Fibroblast of lung (primary cell): ENCODE measurements around the gene ZDHHC1. TPM values are rescaled to one million over a fixed set of nuclear protein-coding genes. Genes with fewer than 3 reads are reported as not detected.

Experiments
- DNase-seq, 2 donors: peaks; one replicate each; pipeline versions ENCODE4 v3.0.0 to v3.0.0-alpha.2; 2010; ENCODE audit warnings: low read depth in 2 of 2
- H2AFZ ChIP-seq: 2 replicates; pipeline ENCODE4 v1.5.1; 2012; ENCODE audit warnings: low read length, control low read depth, inconsistent platforms
- H3K27ac ChIP-seq: 2 replicates; pipeline ENCODE4 v1.5.1; 2011; ENCODE audit warnings: low read length, control low read depth; ENCODE audit not compliant: insufficient read depth
- H3K27me3 ChIP-seq: 2 replicates; pipeline ENCODE4 v1.5.1; 2011; ENCODE audit warnings: mild to moderate bottlenecking, low read length; ENCODE audit not compliant: control insufficient read depth, insufficient read depth
- H3K36me3 ChIP-seq: 2 replicates; pipeline ENCODE4 v1.5.1; 2011; ENCODE audit warnings: low read length; ENCODE audit not compliant: control insufficient read depth, insufficient read depth
- H3K4me1 ChIP-seq: 2 replicates; pipeline ENCODE4 v1.5.1; 2011; ENCODE audit warnings: low read length; ENCODE audit not compliant: control insufficient read depth, insufficient read depth; ENCODE audit errors: extremely low read depth
- H3K4me2 ChIP-seq: 2 replicates; pipeline ENCODE4 v1.5.1; 2011; ENCODE audit warnings: low read length, control low read depth; ENCODE audit not compliant: insufficient read depth; ENCODE audit errors: extremely low read depth
- H3K4me3 ChIP-seq, 4 experiments: fragments of 200-600 bp in 1 of 4; sonication (generic) in 1 of 4; replicated peaks in 1 of 4; 2 replicates each; pipeline ENCODE4 v1.5.1; 2011 to 2016; ENCODE audit warnings: low read length in 4 of 4, low read depth in 3 of 4, mild to moderate bottlenecking in 3 of 4, control low read depth in 2 of 4, inconsistent platforms in 1 of 4, mixed read lengths in 1 of 4; ENCODE audit not compliant: insufficient read depth in 1 of 4; ENCODE audit errors: control extremely low read depth in 1 of 4
- H3K79me2 ChIP-seq: 2 replicates; pipeline ENCODE4 v1.5.1; 2012; ENCODE audit warnings: mild to moderate bottlenecking, low read length, inconsistent platforms; ENCODE audit not compliant: control insufficient read depth, insufficient read depth
- H3K9ac ChIP-seq: 2 replicates; pipeline ENCODE4 v1.5.1; 2011; ENCODE audit warnings: mild to moderate bottlenecking, low read length, control low read depth; ENCODE audit not compliant: insufficient read depth
- H3K9me3 ChIP-seq: 2 replicates; pipeline ENCODE4 v1.5.1; 2012; ENCODE audit warnings: low read depth, low read length; ENCODE audit not compliant: control insufficient read depth, insufficient read depth
- H4K20me1 ChIP-seq: 2 replicates; pipeline ENCODE4 v1.5.1; 2011; ENCODE audit warnings: low read length; ENCODE audit not compliant: control insufficient read depth, insufficient read depth; ENCODE audit errors: extremely low read depth
- EZH2 ChIP-seq: IDR thresholded peaks from 2 replicates; pipeline ENCODE4 v1.5.1; 2012; ENCODE audit warnings: low read length, control low read depth, mild to moderate bottlenecking; ENCODE audit errors: missing control alignments
- polyA plus RNA-seq, 2 donors: library from polyadenylated mRNA; depleted of rRNA in 1 of 2; stranded (reverse) in 1 of 2; unstranded in 1 of 2; fragments of >200 nt; gene quantifications; 2 replicates each; pipeline ENCODE4 v1.2.1, GENCODE V29; 2011 to 2012; ENCODE audit warnings: missing spikeins in 1 of 2
- total RNA-seq: library from RNA; depleted of rRNA; stranded (reverse); fragments of >200 nt; gene quantifications from 2 replicates; pipeline ENCODE4 v1.2.1, GENCODE V29; 2014
- TF ChIP-seq, protein P1 (sequence below), 2 donors: IDR thresholded peaks in 1 of 2; conservative IDR thresholded peaks in 1 of 2; 1 replicate in 1 of 2; 2 replicates in 1 of 2; pipeline ENCODE4 v1.5.1; 2011 to 2012; ENCODE audit warnings: low read length in 2 of 2, control low read depth in 1 of 2, inconsistent platforms in 1 of 2, low read depth in 1 of 2, mild to moderate bottlenecking in 1 of 2

Gene ZDHHC1
- total and polyA plus RNA-seq, 2 donors (not counting 1 experiment from before 2014, with no cell fraction given), result 2.7 to 6.4 TPM

DNA sequence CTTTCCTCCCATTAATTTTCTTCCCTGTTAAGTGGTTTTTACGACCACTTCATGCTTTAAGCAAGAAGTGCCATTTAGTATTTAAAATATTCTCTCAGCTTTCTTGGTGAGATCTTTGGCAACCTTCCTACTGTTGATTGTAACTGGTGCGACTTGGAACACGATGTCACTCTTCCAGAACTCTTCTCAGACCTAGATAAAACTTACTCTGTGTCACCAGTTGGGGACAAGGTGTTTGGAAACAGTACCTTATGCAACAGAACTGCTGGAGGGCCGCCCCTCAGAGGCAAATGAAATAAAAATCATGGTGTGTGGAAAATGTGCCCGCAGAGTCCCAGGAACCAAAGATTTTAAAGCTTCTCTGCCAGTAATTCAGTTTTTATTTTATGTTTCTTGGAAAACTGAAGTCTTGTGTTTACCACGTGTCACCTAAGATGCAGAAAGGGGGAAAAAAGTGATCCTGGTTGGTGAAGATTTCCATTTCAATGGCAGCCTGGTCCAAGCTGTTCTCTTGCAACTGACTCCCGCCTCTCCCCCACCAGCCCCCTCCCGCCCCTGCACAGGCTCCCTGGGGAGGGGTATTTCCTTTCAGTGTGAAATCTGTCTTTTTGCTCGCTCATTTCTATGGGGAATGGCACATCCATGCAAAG is 7.5 kb upstream of the ZDHHC1 start:
- Histone ChIP-seq H3K4me3 (no peak overlapping the region), H3K36me3 (no peaks in the 10 kb centered on the region), H3K4me2 (no peak overlapping the region), H3K79me2 (no peaks in the 10 kb centered on the region), H3K9me3 (no peaks in the 10 kb centered on the region), H3K9ac (no peak overlapping the region), H2AFZ (no peak overlapping the region), H3K27me3 (peaks cover 14% of the 10 kb centered on the region), H3K4me1 (no peaks in the 10 kb centered on the region), H4K20me1 (no peaks in the 10 kb centered on the region), H3K27ac (no peak overlapping the region)
- no peak for TF ChIP-seq EZH2
- TF ChIP-seq, protein P1, sequence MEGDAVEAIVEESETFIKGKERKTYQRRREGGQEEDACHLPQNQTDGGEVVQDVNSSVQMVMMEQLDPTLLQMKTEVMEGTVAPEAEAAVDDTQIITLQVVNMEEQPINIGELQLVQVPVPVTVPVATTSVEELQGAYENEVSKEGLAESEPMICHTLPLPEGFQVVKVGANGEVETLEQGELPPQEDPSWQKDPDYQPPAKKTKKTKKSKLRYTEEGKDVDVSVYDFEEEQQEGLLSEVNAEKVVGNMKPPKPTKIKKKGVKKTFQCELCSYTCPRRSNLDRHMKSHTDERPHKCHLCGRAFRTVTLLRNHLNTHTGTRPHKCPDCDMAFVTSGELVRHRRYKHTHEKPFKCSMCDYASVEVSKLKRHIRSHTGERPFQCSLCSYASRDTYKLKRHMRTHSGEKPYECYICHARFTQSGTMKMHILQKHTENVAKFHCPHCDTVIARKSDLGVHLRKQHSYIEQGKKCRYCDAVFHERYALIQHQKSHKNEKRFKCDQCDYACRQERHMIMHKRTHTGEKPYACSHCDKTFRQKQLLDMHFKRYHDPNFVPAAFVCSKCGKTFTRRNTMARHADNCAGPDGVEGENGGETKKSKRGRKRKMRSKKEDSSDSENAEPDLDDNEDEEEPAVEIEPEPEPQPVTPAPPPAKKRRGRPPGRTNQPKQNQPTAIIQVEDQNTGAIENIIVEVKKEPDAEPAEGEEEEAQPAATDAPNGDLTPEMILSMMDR (conservative IDR thresholded peaks at IDR 0.05 in 1 of 2, IDR thresholded peaks at IDR 0.05 in 1 of 2; ENCODE audit: low read depth in 1 of 2, low read length in 2 of 2), result no peak
- no peak for DNase-seq

DNA sequence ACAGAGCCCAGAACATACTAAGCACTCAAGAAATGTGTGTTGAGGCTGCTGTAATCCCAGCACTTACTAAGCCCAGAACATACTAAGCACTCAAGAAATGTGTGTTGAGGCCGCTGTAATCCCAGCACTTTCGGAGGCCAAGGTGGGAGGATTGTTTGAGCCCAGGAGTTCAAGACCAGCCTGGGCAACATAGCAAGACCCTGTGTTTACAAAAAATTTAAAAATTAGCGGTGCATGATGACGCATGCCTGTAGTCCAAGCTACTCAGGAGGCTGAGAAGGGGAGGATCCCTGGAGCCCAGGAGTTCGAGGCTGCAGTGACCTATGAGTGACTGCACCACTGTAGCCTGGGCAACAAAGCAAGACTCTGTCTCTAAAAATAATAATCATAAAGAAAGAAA is 6.7 kb upstream of the ZDHHC1 start:
- no peak overlapping the region for H3K9ac ChIP-seq
- H3K4me1 ChIP-seq, result no peaks in the 10 kb centered on the region
- H3K79me2 ChIP-seq, result no peaks in the 10 kb centered on the region
- H3K27ac ChIP-seq, result no peak overlapping the region
- no peak overlapping the region for H2AFZ ChIP-seq
- no peak for TF ChIP-seq EZH2
- TF ChIP-seq, protein P1 (conservative IDR thresholded peaks at IDR 0.05 in 1 of 2, IDR thresholded peaks at IDR 0.05 in 1 of 2; ENCODE audit: low read depth in 1 of 2, low read length in 2 of 2), result no peak
- no peak overlapping the region for H3K4me3 ChIP-seq
- no peaks in the 10 kb centered on the region for H4K20me1 ChIP-seq
- no peak overlapping the region for H3K4me2 ChIP-seq
- no peaks in the 10 kb centered on the region for H3K36me3 ChIP-seq
- no peak for DNase-seq
- H3K27me3 ChIP-seq, result peaks cover 11% of the 10 kb centered on the region
- H3K9me3 ChIP-seq, result no peaks in the 10 kb centered on the region

DNA sequence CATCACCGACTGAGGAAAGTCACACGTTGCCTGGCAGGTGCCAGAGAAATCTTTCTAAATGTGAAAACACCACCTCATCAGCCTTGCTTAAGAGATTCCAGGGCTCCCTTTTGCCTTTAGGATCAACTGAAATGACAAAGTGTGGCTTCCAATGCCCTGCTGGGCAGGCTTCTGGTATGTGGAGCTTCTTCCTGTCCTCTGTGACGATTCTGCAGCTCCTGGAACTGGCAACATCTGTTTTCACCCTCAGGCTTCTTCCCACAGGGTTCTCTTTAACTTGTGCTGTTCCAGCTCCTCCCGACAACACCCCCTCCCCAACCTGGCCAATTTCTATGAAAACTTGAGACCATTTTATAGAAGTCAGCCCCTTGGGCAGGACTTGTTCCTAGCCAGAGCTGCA is 4.8 kb upstream of the ZDHHC1 start:
- DNase-seq, result no peak
- Histone ChIP-seq H3K79me2 (no peaks in the 10 kb centered on the region), H3K36me3 (no peaks in the 10 kb centered on the region), H4K20me1 (no peaks in the 10 kb centered on the region), H3K4me1 (peaks cover 2% of the 10 kb centered on the region), H3K4me2 (no peak overlapping the region), H3K9ac (no peak overlapping the region), H3K4me3 (no peak overlapping the region), H3K27me3 (peaks cover 11% of the 10 kb centered on the region), H3K9me3 (no peaks in the 10 kb centered on the region), H3K27ac (no peak overlapping the region), H2AFZ (no peak overlapping the region)
- TF ChIP-seq, protein P1 (conservative IDR thresholded peaks at IDR 0.05 in 1 of 2, IDR thresholded peaks at IDR 0.05 in 1 of 2; ENCODE audit: low read depth in 1 of 2, low read length in 2 of 2), result no peak
- no peak for TF ChIP-seq EZH2
